GM21717 (cell line): ENCODE data around the gene IP6K2.
A peak's percentile ranks its signal among the peaks of the same experiment; 100 is the strongest.

Experiments
- ATAC-seq: cut with Tn5 transposase; IDR thresholded peaks from one replicate; pipeline ENCODE4 v1.9.1; 2021; ENCODE audit warnings: mild to moderate bottlenecking, moderate library complexity; ENCODE audit not compliant: unreplicated experiment

Gene IP6K2

DNA sequence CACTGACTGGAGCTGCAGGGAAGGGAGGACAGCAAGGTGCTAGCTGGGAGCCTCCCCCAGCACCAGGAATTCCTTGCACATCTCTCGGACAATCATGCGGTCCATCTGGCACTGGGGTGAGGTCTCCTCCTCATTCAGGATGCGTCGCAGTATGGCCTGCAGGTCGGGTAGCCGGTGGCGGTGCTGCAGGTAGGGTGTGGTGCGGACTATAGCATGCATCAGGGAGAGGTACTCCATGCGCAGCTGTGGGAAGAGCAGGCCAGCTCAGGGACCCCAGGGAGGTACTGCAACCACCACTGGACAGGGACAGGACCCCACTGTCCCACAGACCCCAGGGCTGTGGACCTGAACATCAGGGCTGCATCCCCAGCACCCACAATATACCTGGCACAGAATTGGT is 42.5 kb downstream of the IP6K2 start:
- no peak for ATAC-seq

DNA sequence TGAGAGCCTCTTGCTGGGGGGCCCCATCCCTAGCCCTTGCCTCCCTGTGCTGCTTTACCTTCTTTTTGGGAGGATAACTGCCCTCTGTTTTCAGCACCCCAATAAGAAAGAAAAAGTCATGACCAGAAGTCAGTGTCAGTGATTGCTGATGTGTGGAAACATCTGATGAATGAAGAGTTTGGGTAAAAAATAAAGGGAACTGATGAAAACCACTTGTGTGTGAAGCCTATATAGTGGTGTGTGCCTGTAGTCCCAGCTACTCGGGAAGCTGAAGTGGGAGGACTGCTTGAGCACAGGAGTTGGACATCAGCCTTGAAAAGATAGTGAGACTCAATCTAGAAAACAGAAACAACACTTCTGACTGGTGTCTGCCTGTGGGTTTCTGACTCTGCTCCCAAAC is 44.5 kb downstream of the IP6K2 start:
- no peak for ATAC-seq

DNA sequence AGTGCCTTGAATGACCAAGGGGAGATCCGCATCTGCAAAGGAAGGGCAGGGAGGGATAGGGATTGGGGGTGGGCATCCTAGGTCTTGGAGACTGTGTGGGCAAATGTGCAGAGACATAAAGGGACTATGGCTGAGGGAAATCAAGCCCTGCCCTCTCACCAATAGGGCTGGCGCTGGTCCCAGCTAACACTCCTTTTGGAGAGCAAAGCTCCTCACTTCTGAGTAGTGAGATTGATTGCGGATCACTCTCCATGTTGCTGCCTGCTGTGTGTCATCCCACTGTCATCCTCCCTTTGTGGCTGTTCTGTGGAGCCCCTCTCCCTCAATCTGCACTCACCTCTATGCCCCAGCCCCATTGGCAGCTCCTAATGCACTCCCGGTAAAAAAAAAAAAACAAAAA is 52.1 kb downstream of the IP6K2 start:
- no peak for ATAC-seq

DNA sequence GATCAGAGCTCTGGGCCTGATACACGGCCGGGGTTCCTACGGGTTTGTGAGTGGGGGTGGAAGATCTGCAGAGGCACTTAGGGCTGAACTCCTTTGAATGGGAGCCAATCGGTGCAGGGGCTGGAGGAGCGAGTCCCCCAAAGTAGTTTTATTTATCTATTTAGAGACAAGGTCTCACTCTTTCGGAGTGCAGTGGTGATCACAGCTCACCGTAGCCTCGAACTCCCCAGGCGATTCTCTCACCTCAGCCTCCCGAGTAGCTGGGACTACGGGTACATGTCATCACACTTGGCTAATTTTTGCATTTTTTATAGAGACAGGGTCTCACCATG is 52.7 kb downstream of the IP6K2 start:
- no peak for ATAC-seq

DNA sequence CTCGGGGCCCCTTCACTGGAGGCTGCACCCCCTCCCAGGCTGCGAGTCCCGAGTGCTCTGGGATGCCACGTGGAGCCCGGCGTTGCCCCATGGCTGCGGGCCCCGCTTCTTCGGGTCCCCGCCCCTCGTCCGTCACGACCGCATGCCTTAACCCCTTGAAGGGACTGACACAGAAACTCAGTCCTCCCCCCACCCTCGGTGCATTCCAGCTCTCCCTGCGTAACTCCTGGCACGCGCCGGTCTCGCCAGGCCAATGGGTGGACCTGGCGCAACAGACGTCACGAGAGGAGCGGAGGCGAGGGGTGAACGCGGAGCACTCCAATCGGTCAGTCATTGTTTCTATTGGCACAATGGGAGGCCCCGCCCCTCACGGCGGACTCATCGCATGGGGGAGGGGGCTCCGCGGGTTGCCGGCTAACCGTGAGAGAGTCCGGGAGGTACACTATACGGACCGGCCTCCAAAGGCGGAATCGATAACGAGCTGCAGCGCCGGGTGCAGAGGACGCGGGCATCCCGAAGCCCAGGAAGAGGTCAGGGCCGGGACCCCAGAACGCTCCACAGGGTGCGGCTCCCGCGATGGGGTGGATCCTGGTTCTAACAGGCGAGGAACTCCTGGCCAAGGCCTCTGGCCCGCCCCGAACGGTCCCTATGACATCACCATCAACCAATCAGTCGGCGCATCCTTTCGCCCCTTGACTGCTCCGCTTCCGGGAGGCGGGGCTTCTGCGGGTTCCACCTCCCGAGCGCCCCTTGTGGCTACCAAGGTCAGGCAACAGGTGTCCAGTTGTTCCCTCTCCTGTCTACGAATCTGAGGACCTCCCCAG is 53.3 kb downstream of the IP6K2 start:
- peak; percentile 78 for ATAC-seq

DNA sequence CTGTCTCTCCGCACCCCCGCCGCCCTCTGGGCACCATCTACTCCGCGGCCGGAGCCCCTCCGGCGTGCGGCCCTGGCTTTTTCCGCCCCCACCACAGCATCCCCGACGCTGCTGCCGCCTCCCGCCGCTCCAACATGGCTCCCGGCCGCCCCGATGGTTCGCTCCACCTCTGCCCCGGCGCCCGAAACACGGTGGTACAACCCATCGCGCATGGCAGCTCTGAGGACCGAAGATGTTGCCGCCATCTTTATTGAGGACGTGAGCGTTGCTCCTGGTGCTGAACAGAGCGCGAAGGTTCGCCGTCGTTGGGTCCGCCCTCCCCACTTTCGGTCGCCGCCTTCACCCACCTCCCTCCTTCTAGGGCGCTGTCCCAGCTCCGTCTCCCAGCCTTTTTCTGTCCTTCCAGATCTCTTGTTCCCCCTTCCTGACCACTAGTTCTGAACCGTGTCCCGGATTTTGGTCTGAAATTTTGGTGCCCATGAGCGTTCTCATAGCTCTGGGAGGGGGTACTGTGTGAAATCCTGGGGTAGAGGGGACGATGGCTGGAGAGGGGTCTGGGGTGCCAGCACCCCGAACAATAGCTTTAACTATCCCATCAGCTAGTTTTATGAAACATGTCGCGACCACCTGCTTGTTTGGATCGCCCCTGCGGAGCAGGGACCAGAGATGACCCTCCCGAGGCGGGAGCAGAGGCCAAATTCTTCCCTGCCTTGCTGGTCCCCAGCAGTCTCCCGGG is 54.1 kb downstream of the IP6K2 start, which contains the start of gene CELSR3:
Gene CELSR3, minus strand, starts transcription at position 134 of the 736 bp plus-strand sequence. CDS start 252 bp downstream, outside the sequence.
- no peak for ATAC-seq

DNA sequence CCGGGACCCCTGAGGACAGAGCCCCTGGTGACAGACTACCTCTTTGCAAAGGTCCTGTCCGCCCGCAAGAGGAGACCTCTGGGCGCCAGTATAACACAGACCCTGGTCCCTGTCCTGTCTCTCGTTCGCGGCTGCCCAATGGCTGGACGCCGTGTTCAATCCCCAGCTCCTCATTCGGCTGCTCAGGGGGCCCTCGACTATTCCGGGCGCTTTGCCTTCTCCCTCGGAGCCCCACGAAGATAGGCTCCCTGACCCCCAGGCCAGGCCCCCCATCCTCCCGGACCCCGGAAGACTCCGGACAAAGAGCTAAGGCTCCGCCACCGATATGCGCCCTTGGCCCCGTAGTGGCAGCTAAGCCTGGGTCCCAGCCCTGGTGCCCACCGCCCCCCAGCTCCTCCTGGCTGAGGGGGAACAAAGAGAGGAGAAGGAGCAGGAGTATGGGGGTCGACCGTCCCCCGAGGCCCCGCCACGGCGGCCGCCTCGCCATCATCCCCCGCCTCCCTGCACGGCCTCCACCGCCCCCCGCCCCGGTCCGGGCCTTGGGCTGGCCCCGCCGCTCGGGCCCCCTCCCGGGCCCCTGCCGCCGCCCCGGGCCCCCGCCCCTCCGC is 54.8 kb downstream of the IP6K2 start:
- ATAC-seq: no peak

DNA sequence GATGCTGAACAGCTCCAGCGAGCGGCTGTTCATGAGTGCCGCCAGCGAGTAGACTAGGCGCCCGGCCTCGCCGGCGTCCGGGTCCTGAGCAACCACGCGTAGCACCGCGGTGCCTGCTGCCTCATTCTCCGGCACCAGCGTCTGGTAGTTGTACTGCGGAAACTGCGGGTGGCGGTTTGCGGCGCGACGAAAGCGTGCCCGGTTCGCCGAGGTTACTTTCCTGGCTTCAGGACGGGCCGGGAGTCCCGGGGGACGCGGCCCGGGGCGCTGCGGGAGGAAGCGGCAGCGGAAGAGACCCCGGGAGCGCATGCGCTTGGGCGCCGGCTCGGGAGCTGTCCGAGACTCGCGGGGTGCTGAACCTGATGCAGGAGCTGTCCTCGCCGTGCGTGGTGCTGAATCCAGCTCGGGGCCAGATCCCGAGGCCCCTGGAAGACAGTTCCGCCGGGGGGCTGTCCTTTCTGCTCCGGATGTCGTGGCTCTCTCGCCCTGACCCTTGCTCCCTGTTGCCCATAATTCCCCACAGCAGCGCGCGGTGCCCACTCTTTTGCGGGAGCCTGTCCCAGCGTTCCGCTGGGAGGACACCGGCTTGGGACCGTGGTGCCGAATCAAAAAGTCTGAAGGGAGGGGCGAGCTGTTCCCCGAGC is 55.4 kb downstream of the IP6K2 start:
- no peak for ATAC-seq

DNA sequence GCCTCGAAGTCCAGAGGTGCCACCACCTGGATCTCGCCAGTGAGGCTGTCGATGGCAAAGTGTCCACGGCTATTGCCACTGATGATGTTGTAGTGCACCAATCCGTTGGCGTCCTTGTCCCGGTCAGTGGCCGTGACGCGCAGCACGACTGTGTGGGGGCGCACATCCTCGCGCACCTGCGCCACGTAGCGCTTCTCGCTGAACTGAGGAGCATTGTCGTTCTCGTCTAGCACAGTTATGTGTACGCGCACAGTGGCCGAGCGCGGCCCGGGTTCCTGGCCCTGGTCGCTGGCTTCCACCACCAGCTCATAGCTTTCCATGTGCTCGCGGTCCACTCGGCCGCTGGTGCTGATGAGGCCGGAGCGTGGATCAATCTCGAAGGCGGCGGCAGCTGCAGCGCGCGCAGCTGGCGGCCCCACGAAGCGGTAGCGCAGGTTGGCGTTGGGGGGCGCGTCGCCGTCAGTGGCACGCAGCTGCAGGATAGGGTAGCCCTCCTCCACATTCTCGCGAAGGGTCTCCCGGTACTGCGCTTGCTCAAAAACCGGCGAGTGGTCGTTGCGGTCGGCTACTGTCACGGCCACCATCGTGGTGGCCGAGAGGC is 56.1 kb downstream of the IP6K2 start:
- ATAC-seq: no peak

DNA sequence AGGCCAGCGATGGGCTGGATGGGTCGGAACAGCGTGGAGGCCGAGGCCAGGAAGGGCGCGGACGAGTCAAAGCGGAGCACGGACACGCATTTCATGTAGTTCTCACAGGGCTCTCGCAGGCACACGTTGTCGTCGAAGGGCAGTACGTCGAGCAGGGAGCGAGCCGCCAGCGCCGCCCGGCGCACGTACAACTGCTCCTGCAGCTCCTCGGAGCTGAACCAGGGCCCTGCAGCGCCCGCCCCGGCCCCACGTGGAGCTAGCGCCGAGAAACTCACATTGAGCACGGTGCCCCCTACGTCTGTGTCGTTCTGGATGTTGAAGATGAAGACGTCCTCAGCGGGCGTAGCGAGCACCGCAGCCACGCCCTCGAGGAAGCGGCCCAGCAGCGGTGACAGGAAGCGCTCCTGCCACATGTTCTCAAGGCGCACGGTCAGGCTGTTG is 60.2 kb downstream of the IP6K2 start:
- ATAC-seq: no peak

DNA sequence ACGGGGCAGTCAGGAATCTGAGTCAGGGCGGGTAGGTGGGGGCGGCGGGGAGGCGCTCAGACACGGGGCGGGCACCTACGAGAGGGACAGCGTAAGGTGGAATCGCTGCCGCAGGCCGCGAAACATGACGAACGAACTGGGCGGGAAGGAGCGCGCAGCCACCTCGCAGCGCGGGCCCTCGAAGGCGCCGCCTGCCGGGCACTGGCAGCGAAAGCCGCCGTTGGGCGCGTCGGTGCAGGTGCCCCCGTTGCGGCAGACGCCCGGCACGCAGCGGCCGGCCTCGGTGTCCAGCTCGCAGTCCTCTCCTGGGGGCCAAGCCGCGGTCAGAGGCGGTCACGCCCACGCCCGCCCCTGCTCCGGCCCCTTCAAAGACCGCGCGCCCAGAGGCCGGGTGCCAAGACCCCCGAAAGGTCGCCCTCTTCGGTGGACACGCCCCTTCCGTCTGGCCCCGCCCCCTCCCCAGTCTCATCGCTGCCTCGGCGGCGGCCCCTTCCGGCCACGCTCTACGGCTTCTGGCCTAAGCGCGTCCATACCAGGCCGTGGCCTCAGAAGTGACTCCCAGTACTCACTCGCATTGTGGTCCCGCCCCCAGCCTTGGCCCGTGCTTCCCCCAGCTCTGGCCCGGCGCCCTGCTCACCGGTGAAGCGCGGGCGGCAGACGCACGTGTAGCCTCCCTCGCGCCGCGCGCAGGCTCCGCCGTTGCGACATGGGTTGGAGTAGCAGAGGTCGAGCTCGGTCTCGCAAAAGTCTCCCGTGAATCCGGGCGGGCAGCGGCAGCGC is 60.8 kb downstream of the IP6K2 start:
- no peak for ATAC-seq

DNA sequence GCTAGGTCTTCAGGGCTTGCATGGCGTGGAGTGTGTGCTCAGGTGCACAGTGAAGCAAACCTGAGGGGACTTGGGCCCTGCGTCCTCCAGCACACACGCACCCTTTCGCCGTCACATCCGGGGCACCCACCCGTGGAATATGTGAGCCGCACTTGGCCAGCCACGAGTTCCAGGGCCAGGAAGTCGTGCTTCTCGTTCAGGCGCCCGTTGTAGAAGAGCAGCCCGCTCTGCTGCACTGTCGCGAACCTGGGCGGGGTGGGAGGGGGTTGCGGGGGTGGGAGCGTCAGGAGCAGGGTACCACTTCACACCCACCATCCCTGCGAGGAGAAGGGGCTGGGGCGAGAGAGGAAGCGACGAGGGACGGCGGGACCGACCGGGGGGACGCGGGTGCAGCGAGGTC is 61.4 kb downstream of the IP6K2 start:
- ATAC-seq: no peak

DNA sequence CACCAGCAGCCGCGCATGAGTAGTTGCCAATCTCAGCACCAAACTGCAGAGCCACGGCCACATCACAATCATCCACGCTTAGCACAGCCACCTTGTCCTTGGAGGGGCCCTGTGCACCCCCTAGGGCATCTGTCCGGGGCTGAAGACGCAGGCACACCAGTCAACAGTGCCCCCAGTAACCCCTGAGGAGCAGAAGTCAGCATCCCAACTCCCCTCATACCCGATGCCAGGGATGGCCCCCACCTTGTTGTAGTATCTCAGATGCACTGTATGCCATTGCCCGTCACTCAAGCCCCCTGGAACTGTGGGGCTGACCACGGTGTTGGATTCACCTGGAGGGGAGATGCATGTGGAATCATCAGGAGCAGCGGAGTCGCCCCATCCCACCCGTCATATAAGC is 62.0 kb downstream of the IP6K2 start:
- ATAC-seq: no peak

DNA sequence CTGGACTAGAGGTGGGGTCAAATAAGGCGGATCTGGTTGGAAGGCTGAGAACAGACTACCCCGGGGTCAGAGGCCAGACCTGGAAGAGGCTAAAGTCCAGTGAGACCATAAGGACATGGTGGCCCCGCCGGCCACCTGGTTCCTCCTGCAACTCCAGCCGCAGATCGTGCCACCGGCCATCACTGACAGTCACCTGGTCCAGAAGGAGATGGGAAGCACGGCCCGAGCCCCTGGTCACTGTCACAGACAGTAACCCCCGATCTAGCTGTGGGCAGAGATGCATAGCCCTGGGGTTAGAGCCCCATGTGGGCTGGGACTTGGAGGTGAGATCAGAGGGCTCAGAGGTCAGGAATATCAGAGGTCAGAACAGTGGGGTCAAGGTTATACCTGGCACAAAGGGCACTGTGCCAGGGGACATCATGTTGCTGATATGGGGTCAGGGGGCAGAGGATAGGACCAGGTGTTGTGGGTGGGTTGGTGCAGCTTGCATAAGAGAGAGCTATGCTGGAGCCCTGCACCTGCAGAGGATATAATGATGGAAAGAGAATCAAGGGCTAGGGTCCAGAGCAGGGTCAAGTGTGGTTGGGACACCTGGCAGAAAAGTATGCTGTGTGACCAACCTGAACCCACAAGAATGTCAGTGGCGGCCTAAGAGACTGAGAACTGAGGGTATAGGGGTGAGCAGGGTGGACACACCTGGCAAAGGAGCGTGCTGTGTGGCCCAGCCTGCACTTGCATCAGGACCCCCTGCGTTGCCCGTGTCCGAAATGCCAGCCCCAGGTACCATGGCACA is 63.9 kb downstream of the IP6K2 start:
- ATAC-seq: no peak

DNA sequence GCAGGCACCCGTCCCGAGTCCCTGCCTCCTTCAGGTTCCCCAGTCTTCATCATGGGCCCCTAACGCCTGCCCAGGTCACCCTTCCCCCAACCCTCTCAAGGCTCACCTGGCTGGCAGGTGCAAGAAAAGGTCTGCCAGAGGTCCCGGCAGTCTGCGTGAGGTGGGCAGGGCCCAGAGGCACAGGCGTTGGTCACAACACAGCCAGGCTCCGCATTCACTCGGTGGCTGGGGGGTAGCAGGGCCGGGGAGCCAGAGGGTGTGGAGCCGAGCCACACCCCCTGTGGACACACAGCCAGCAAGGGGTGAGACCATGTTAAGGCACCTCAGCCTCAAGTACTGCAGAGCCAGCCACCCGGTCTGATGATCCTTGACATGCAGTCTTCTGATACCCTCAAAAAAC is 65.2 kb downstream of the IP6K2 start:
- ATAC-seq: no peak

DNA sequence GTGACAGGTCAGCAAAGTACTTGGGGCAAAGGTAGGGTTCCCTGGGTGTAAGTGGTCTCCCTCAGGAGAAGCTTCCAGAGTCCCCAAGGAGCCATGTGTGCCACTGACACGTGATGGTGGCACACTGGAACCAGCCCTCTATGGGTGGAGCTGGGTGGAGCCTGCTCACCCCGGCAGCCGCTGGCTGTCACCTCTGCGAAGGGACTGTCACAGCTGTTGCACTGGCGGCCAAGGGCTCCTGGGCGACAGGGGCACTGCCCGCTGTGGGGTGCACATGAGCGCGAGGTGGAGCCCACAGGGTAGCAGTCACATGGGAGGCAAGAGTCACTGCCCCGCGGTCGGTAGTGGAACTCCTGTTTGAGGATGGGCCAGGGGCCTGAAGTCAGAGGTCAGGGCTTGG is 66.3 kb downstream of the IP6K2 start:
- ATAC-seq: no peak

DNA sequence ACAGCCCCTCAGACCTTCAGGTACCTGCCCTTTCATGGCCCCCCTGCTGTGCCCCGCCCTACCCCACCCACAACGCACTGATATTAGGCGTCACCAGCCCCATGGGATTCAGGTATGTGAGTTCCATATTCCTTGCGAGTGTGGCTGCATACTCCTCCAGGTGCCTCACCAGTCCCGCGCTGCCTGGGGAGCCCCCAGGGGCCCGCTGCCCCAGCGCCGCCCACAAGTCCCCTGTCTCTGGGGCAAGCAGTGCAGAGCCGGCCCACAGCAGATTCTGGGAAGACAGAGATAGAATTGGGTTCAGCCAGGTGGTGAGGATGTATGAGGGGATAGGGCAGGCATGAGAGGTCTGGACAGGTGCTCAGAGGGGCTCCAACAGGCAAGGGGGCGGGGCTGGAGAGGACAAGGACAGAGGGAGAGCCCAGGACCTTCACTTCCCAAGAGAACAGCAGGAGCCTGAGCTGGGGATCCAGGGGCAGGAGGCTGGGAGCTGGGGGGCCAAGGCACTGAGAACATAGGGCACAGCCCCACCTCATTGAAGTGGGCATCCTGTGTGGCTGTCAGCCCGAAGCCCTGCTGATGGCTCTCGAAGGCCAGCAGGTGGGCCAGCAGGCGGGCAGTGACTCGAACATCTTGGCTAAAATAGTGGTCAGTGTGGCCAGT is 68.7 kb downstream of the IP6K2 start:
- no peak for ATAC-seq

DNA sequence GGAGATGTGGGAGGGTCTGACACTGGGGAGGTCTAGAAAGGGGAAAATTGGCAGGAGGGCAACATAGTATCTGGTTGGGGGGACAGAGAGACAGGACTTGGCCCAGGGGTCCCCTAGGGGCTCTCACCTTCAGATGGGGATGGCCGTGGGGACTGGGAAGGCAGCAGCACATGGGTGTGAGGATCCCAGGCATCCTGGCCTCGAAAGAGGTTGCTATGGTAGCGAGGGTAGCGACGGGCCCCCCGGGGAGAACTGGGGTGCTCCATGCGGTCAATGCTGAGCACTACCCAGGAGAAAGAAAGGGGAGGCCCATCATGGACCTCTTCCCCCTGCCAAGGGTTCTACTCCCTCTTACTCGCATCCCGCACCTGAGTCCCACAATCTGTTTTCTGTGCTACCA is 69.3 kb downstream of the IP6K2 start:
- no peak for ATAC-seq
